Ishikawa (cell line): ENCODE measurements around the gene KIRREL3.

Experiments used
- EP300 ChIP-seq: IDR thresholded peaks from 2 replicates; pipeline ENCODE4 v1.6.1; 2012; ENCODE audit warnings: borderline replicate concordance
- ZBTB7A ChIP-seq: IDR thresholded peaks from 2 replicates; pipeline ENCODE4 v1.6.1; 2012; ENCODE audit warnings: low read depth

GRCh38 chr11:126476266-126476924, 524.2 kb downstream of the KIRREL3 start:
- TF ChIP-seq ZBTB7A (no peak), EP300 (no peak)
